OCI-LY7 (cell line): ENCODE data around the gene IRX6.

Source experiments
- EZH2phosphoT487 ChIP-seq: fragments of 200-600 bp; sonication (generic); IDR thresholded peaks from 2 replicates; pipeline ENCODE4 v1.6.1; 2018; ENCODE audit warnings: low read depth, borderline replicate concordance, mild to moderate bottlenecking, mixed run types, antibody characterized with exemption, low read length, moderate library complexity, mixed read lengths
- TF ChIP-seq, protein P1 (sequence below): fragments of 200-600 bp; sonication (generic); conservative IDR thresholded peaks from 2 replicates; pipeline ENCODE4 v1.5.1; 2014; ENCODE audit warnings: mild to moderate bottlenecking, antibody characterized with exemption, low read length, moderate library complexity, mixed read lengths

DNA sequence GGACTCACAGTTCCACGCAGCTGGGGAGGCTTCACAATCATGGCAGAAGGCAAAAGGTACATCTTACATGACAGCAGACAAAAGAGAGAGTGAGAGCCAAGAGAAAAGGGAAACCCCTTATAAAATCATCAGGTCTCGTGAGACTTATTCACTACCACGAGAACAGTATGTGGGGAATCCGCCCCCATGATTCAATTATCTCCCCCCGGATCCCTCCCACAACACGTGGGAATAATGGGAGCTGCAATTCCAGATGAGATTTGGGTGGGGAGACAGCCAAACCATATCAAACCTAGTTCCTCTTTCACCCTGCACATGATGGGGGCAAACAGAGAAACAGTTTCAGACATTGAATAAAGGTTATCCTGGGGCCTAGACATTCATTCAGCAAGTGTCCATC lies 32.2 kb upstream of the IRX6 start:
- TF ChIP-seq, protein P1, sequence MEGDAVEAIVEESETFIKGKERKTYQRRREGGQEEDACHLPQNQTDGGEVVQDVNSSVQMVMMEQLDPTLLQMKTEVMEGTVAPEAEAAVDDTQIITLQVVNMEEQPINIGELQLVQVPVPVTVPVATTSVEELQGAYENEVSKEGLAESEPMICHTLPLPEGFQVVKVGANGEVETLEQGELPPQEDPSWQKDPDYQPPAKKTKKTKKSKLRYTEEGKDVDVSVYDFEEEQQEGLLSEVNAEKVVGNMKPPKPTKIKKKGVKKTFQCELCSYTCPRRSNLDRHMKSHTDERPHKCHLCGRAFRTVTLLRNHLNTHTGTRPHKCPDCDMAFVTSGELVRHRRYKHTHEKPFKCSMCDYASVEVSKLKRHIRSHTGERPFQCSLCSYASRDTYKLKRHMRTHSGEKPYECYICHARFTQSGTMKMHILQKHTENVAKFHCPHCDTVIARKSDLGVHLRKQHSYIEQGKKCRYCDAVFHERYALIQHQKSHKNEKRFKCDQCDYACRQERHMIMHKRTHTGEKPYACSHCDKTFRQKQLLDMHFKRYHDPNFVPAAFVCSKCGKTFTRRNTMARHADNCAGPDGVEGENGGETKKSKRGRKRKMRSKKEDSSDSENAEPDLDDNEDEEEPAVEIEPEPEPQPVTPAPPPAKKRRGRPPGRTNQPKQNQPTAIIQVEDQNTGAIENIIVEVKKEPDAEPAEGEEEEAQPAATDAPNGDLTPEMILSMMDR = no peak
- no peak for TF ChIP-seq EZH2phosphoT487
